HG03520 (cell line): ENCODE results near the gene ZMIZ1.

Source experiments
- ATAC-seq: cut with Tn5 transposase; IDR thresholded peaks from one replicate; pipeline ENCODE4 v1.9.1; 2021; ENCODE audit warnings: mild to moderate bottlenecking, moderate library complexity; ENCODE audit not compliant: unreplicated experiment

Gene ZMIZ1

GRCh38 chr10:79135790-79136189 lies 67.0 kb downstream of the ZMIZ1 start:
- no peak for ATAC-seq

- no peak for ATAC-seq
Measured at GRCh38 chr10:79136236-79137005, 67.7 kb downstream of the ZMIZ1 start.

GRCh38 chr10:79137300-79137756 lies 68.6 kb downstream of the ZMIZ1 start:
- ATAC-seq: no peak

GRCh38 chr10:79137826-79138225 lies 69.1 kb downstream of the ZMIZ1 start:
- peak; percentile 76 for ATAC-seq

- ATAC-seq: no peak
Measured at GRCh38 chr10:79138449-79139123, 69.8 kb downstream of the ZMIZ1 start.

GRCh38 chr10:79139124-79139835 lies 70.5 kb downstream of the ZMIZ1 start:
- ATAC-seq: no peak

GRCh38 chr10:79140085-79140793 lies 71.5 kb downstream of the ZMIZ1 start:
- ATAC-seq: no peak

GRCh38 chr10:79140855-79141254 lies 72.1 kb downstream of the ZMIZ1 start:
- ATAC-seq: no peak

GRCh38 chr10:79142064-79142491 lies 73.3 kb downstream of the ZMIZ1 start:
- no peak for ATAC-seq

GRCh38 chr10:79142522-79143309 lies 74.0 kb downstream of the ZMIZ1 start:
- ATAC-seq: no peak

GRCh38 chr10:79143879-79144278 lies 75.1 kb downstream of the ZMIZ1 start:
- no peak for ATAC-seq

- ATAC-seq: no peak
Measured at GRCh38 chr10:79144351-79145173, 75.8 kb downstream of the ZMIZ1 start.

GRCh38 chr10:79145174-79145483 lies 76.4 kb downstream of the ZMIZ1 start:
- ATAC-seq: no peak

GRCh38 chr10:79145517-79146470 lies 77.0 kb downstream of the ZMIZ1 start:
- ATAC-seq: no peak

- ATAC-seq: no peak
Measured at GRCh38 chr10:79146611-79147130, 77.9 kb downstream of the ZMIZ1 start.

- ATAC-seq: no peak
Measured at GRCh38 chr10:79147306-79147705, 78.5 kb downstream of the ZMIZ1 start.

- no peak for ATAC-seq
Measured at GRCh38 chr10:79147796-79148451, 79.2 kb downstream of the ZMIZ1 start.
